Tibial nerve (tissue), 3 donors: Measurements from ENCODE around the gene TRIM17.

Experiments used
- CTCF ChIP-seq, 5 experiments: fragments of 200-600 bp in 3 of 5; fragments of 450-650 bp in 2 of 5; sonication (generic) in 3 of 5; IDR thresholded peaks; one replicate each; pipeline ENCODE4 v1.5.1; 2016 to 2019; ENCODE audit warnings: antibody characterized with exemption in 5 of 5, mild to moderate bottlenecking in 3 of 5, moderate library complexity in 2 of 5
- POLR2A ChIP-seq, 2 donors: fragments of 450-650 bp; IDR thresholded peaks; one replicate each; pipeline ENCODE4 v1.6.1; 2017; ENCODE audit warnings: antibody characterized with exemption in 2 of 2, mild to moderate bottlenecking in 2 of 2, moderate library complexity in 2 of 2

DNA sequence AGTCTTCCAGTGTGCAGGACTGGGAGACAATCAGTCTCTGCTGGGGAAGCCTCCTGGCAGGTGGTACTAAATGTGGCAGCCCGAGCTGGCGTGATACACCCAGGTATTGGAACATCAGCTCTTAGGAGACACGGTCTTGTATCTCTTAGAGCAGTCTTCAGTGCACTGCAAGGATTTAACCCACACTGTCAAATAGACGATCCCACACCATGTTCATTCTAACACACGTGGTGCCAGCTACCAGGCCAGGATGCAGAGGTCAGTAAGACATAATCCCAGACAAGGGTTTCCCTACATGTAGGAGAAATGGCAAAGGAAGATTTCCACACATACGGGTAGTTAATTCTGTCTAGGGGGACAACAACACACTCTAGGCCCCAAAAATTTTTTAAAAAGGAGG lies 18.7 kb downstream of the TRIM17 start:
- no peak for TF ChIP-seq CTCF (IDR thresholded peaks at IDR 0.05)
- no peak for TF ChIP-seq POLR2A (IDR thresholded peaks at IDR 0.05)
